ENCODE measurements around the gene PTPN11.

DNA sequence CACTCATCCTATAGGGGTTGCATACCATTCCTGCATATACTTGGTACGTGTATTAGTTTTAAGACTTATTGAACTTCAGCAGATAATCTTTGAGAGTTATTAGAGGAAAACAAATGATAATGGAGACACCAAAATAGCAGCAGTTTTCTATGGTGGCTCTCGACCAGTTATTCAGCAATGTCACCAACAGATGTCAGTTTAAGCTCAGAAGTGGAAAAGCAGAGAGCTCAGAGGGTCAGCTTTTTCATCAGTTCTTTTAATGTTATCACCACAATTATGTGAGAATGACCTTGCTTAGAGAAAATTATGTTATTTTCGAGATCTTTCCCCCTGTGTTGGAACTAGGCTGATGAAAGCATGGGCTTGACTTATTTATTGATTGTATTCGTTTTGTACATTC, 32.0 kb downstream of the PTPN11 start:
- no peak for TF ChIP-seq CTCF (conservative IDR thresholded peaks at IDR 0.05 in 1 of 2, IDR thresholded peaks at IDR 0.05 in 1 of 2; ENCODE audit: low read depth in 1 of 2, low read length in 2 of 2)
- no peak for TF ChIP-seq EZH2 (IDR thresholded peaks at IDR 0.05; ENCODE audit: low read length, missing control alignments)

Measured in fibroblast of lung (primary cell).